ENCODE measurements around the gene GMCL2. TPM values are rescaled to one million over a fixed set of nuclear protein-coding genes. Genes with fewer than 3 reads are reported as not detected.
A peak's percentile ranks its signal among the peaks of the same experiment; 100 is the strongest.

The GMCL2 gene
- total and polyA plus RNA-seq, 9 of the 15 experiments (the other 6 are each of a cell fraction or from before 2014, with no cell fraction given): 0.04 TPM; not detected in 8

- TF ChIP-seq SNRNP70 (optimal IDR thresholded peaks at IDR 0.05; ENCODE audit: low read depth, low read length) (peak; percentile 82), SPI1 (IDR thresholded peaks at IDR 0.05; ENCODE audit: borderline replicate concordance, low read depth, low read length) (no peak), BRD4 (IDR thresholded peaks at IDR 0.05) (no peak), MAFG (tag; conservative IDR thresholded peaks at IDR 0.05) (peak; percentile 25; the same call in 1 of the 2 replicates), RBFOX2 (IDR thresholded peaks at IDR 0.05; ENCODE audit: low read depth, low read length) (peak; percentile 55), KLF10 (CRISPR knock-in tag; IDR thresholded peaks at IDR 0.05) (no peak)
These were observed 19.3 kb upstream of the GMCL2 start (continued) for GRCh38 chr5:178206166-178207101.

GRCh38 chr5:178205749-178206047 is 18.5 kb upstream of the GMCL2 start:
- no peak overlapping the region for H2AFZ ChIP-seq (ENCODE audit: low read depth, low read length)
- H3K36me3 ChIP-seq (ENCODE audit: control insufficient read depth, insufficient read depth, low read length): peaks cover 55% of the 10 kb centered on the region
- FAIRE-seq (no peak), ATAC-seq (no peak), DNase-seq (ENCODE audit: extremely low read depth in 1 of 4, low spot score in 3 of 4) (no peak)
- no TSS peak for BruUV-seq (replicated peaks)
- H3K9me1 ChIP-seq (ENCODE audit: control insufficient read depth, insufficient read depth, low read length): peaks cover 10% of the 10 kb centered on the region
- 0% methylated on average over 5 of the region's 5 CpGs for WGBS (ENCODE audit: insufficient coverage, low coverage, missing lambda C conversion rate)
- H4K20me1 ChIP-seq (replicated peaks; ENCODE audit: control insufficient read depth, insufficient read depth, low read length): peaks cover 56% of the 10 kb centered on the region
- peak overlapping the region; percentile 94 for H3K27ac ChIP-seq (ENCODE audit: extremely low read depth, low read depth, low read length)
- peak overlapping the region; percentile 93 to 99 for H3K9ac ChIP-seq (ENCODE audit: insufficient read depth in 1 of 2, low read depth in 2 of 2, low read length in 2 of 2)
- peaks cover 69% of the 10 kb centered on the region for H3K79me2 ChIP-seq (ENCODE audit: control insufficient read depth, insufficient read depth, low read length)
- intact Hi-C loops (cut with micrococcal nuclease): no loop called here
- peaks cover 23 to 26% of the 10 kb centered on the region in 2 experiments; a peak in 4 of 5 replicates for H3K4me1 ChIP-seq (replicated peaks in 1 of 2; ENCODE audit: control insufficient read depth in 2 of 2, insufficient read depth in 2 of 2, low read length in 2 of 2)
- H3K4me2 ChIP-seq (ENCODE audit: insufficient read depth, low read length): peak overlapping the region; percentile 96
- H3K27me3 ChIP-seq (ENCODE audit: control insufficient read depth in 2 of 2, insufficient read depth in 2 of 2, low read length in 2 of 2): no peaks in the 10 kb centered on the region
- peak overlapping the region; percentile 80 for H3K4me3 ChIP-seq
- CTCF ChIA-PET (ENCODE audit: low intra/inter-chr PET ratio): no interaction called here
- in situ Hi-C loops (cut with MboI): no loop called here
- POLR2A ChIA-PET: interaction anchor here (0.6 to 12.7 kb wide), 12 partner anchors 9 to 419 kb away, joined by 3 to 162 read pairs (median 5); partner anchors contain the start of genes COL23A1, NHP2 and PHYKPL
- H3K9me3 ChIP-seq (replicated peaks; ENCODE audit: control insufficient read depth, insufficient read depth, low read depth, low read length): no peaks in the 10 kb centered on the region
- TF ChIP-seq HDAC8 (tag; IDR thresholded peaks at IDR 0.05): no peak
- peak; percentile 48 for TF ChIP-seq SIRT6 (IDR thresholded peaks at IDR 0.05; ENCODE audit: low read depth, low read length)
- peak; percentile 15 for TF ChIP-seq SAP30 (IDR thresholded peaks at IDR 0.05; ENCODE audit: borderline replicate concordance, insufficient read depth, low read depth, low read length, poor library complexity, severe bottlenecking)
- TF ChIP-seq ATF1 (CRISPR knock-in tag; IDR thresholded peaks at IDR 0.05): no peak
- no peak for TF ChIP-seq ATF1 (tag; IDR thresholded peaks at IDR 0.05)
- TF ChIP-seq, protein P1, sequence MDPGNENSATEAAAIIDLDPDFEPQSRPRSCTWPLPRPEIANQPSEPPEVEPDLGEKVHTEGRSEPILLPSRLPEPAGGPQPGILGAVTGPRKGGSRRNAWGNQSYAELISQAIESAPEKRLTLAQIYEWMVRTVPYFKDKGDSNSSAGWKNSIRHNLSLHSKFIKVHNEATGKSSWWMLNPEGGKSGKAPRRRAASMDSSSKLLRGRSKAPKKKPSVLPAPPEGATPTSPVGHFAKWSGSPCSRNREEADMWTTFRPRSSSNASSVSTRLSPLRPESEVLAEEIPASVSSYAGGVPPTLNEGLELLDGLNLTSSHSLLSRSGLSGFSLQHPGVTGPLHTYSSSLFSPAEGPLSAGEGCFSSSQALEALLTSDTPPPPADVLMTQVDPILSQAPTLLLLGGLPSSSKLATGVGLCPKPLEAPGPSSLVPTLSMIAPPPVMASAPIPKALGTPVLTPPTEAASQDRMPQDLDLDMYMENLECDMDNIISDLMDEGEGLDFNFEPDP (CRISPR knock-in tag; IDR thresholded peaks at IDR 0.05): no peak
- TF ChIP-seq KDM5B (IDR thresholded peaks at IDR 0.05; ENCODE audit: insufficient replicate concordance, low read depth, low read length): peak; percentile 52
- TF ChIP-seq PRPF4 (IDR thresholded peaks at IDR 0.05; ENCODE audit: insufficient read depth, low read depth, low read length, poor library complexity, severe bottlenecking): no peak
- no peak for TF ChIP-seq DNMT1 (IDR thresholded peaks at IDR 0.05)
- TF ChIP-seq ZBTB2 (IDR thresholded peaks at IDR 0.05): no peak
- no peak for TF ChIP-seq ZNF197 (CRISPR knock-in tag; IDR thresholded peaks at IDR 0.05; ENCODE audit: low read depth)
- 0 out of 2 replicates have a peak, but pooled peaks have one; percentile 0 for TF ChIP-seq POLR2A (conservative IDR thresholded peaks at IDR 0.05)

All from K562 (cell line).